ENCODE measurements around the gene SCO2.
A peak's percentile ranks its signal among the peaks of the same experiment; 100 is the strongest.

Gene SCO2

GRCh38 chr22:50490531-50491308, 34.7 kb downstream of the SCO2 start:
- peak; percentile 83 to 92 for DNase-seq

GRCh38 chr22:50489363-50490243, 35.8 kb downstream of the SCO2 start:
- no peak for DNase-seq

- no peak for DNase-seq
Measured at GRCh38 chr22:50488886-50489285, 36.5 kb downstream of the SCO2 start.

GRCh38 chr22:50488006-50488677, 37.3 kb downstream of the SCO2 start:
- no peak for DNase-seq

DNA sequence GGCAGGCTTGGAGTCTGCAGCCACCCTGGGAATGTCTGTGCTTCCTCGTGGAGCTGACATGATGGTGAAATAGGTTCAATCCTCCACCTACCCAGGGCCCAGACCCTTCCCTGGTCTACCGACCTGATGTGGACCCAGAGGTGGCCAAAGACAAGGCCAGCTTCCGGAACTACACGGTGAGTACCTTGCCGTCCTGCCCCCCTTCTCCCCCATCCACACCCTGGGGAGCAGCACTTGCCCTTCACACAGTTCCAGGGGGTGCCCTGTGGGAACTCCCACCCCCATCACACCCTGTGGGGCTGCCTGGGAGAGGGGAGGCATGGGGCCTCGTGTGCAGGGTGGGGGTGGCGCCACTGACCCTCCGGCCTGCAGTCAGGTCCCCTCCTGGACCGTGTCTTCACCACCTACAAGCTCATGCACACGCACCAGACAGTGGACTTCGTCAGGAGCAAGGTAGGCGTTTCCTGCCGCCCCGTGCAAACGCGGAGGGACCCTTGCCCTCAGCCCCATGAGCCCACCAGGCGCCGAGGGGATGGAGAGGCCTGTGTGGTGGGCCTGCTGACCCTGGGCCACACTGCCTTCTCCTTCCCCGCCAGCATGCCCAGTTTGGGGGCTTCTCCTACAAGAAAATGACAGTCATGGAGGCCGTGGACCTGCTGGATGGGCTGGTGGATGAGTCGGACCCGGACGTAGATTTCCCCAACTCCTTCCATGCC, 38.0 kb downstream of the SCO2 start:
- DNase-seq = no peak

DNA sequence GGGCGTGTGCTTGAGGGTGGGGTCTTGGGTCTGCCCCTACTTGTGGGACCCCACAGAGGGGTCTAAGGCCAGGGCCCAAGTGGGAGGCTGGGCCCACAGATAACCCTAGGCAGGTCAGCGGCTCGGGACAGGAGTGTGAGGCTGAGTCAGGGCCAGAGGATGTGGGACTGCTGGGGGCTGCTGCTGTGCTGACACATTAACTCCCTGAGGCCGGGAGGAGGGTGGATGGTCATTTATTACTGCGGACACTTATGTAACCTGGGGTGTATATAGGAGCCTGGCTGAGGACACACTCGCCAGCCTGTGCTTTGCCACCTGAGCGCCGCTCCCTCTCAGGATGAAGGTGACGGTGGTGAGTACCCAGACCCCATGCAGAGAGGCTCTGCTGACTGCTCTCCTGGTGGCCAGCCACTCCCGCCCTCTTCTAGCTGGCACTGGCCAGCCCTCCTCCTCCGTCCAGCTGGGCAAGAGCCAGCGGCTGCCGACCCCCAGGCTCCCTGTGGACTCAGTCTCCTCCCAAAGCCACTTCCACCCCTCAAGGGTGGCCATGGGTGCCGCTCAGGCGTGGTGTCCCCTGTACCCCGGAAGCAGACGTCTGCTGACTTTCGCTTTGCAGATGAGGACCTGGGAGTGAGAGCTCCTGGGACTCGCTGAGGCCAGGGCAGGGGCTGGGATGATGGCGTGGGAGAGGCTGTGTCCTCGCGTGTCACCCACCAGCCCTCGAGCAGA, 38.7 kb downstream of the SCO2 start, which contains the start of gene MIOX:
TSS of gene MIOX (plus strand) at position 299 of the 729 bp plus-strand sequence. CDS start at position 338, 39 bp downstream.
- no peak for DNase-seq

- DNase-seq = no peak
Measured at GRCh38 chr22:50485221-50486131, 39.9 kb downstream of the SCO2 start.

GRCh38 chr22:50483977-50484853, 41.2 kb downstream of the SCO2 start:
- DNase-seq = no peak

- DNase-seq = no peak
Measured at GRCh38 chr22:50483556-50483955, 41.8 kb downstream of the SCO2 start.

- no peak for DNase-seq
Measured at GRCh38 chr22:50483106-50483505, 42.3 kb downstream of the SCO2 start.

- DNase-seq = no peak
Measured at GRCh38 chr22:50482107-50483074, 43.0 kb downstream of the SCO2 start.

- DNase-seq = peak in 1 of 2 donors; percentile 10
Measured at GRCh38 chr22:50481440-50482106, 43.8 kb downstream of the SCO2 start, which contains the start of gene ADM2. Gene ADM2 (plus strand): TSS chr22:50481543. CDS start chr22:50481848, 305 bp downstream.

- DNase-seq = no peak
Measured at GRCh38 chr22:50481045-50481439, 44.4 kb downstream of the SCO2 start.

DNA sequence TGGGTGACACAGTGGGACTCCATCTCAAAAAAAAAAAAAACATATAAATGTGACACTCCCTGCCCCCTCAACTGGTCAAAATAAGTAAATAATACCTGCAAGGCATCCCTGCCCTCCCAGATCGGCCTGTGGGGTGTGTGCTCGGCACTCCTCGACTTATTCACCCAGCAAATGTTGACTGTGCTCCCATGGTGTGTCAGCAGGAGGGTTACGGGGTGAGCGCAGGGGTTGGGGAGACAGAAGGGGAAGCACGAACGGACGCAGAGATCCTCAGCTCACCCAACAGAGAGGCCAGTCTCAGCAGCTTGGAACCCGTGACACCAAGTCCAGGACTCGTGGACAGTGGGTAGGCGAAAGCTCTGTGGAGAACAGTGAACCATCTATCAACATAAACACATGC, 45.7 kb downstream of the SCO2 start:
- DNase-seq = peak in 1 of 2 donors; percentile 41

- DNase-seq = no peak
Measured at GRCh38 chr22:50477923-50478322, 47.5 kb downstream of the SCO2 start.

DNA sequence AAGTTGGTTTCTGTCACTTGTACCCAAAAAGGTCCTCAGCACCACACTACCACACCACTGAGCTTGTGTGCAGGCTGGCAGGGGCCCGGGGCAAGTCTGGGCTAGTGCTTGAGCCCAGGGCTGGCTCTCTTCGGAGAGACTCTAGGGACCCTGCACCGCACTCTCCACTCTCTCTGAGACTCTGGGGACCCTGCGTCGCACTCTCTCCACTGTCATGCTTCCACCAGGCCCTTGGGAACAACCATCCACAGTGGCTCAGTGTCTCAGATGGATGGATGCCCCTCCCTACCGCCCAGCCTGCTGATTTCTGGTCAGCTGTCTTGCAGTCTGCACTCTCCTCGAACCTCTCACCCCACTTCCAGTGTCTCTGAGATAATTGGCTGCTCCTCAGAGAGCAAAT, 48.5 kb downstream of the SCO2 start:
- no peak for DNase-seq

- no peak for DNase-seq
Measured at GRCh38 chr22:50475652-50476002, 49.8 kb downstream of the SCO2 start.
